Measurements from ENCODE around the gene MSGN1. TPM values are rescaled to one million over a fixed set of nuclear protein-coding genes. Genes with fewer than 3 reads are reported as not detected.

The MSGN1 gene
- total RNA-seq, 1 experiment from 2014 or later, result not detected

DNA sequence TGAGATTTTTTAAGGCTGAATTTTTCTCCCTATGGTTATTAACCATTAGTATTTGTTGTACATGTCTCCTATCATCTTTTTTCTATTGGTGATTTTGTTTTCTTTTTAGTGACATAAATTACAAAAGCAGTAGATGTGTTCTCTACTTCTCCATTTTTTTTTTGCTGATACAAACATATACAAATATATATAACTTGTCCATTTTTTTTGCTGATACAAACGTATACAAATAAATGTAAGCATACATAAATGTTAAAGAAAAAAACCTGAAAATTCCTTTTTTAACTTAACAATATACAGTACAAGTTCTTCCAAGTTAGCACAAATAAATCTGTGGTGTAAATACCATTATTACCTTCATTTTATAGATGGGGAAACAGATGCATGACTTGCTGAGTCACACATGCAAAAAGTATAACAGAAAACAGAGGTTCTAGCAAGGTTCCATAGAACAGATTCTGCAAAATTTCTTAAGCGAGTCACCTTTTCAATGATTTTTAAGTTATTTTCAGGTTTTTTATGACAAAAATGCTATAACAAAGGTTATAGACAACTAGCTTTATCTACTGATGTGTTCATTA is 2.1 kb downstream of the MSGN1 start (continued):
- TF ChIP-seq, protein P1, sequence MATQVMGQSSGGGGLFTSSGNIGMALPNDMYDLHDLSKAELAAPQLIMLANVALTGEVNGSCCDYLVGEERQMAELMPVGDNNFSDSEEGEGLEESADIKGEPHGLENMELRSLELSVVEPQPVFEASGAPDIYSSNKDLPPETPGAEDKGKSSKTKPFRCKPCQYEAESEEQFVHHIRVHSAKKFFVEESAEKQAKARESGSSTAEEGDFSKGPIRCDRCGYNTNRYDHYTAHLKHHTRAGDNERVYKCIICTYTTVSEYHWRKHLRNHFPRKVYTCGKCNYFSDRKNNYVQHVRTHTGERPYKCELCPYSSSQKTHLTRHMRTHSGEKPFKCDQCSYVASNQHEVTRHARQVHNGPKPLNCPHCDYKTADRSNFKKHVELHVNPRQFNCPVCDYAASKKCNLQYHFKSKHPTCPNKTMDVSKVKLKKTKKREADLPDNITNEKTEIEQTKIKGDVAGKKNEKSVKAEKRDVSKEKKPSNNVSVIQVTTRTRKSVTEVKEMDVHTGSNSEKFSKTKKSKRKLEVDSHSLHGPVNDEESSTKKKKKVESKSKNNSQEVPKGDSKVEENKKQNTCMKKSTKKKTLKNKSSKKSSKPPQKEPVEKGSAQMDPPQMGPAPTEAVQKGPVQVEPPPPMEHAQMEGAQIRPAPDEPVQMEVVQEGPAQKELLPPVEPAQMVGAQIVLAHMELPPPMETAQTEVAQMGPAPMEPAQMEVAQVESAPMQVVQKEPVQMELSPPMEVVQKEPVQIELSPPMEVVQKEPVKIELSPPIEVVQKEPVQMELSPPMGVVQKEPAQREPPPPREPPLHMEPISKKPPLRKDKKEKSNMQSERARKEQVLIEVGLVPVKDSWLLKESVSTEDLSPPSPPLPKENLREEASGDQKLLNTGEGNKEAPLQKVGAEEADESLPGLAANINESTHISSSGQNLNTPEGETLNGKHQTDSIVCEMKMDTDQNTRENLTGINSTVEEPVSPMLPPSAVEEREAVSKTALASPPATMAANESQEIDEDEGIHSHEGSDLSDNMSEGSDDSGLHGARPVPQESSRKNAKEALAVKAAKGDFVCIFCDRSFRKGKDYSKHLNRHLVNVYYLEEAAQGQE (IDR thresholded peaks at IDR 0.05; ENCODE audit: low read depth), result no peak
- TF ChIP-seq POLR2AphosphoS5 (IDR thresholded peaks at IDR 0.05; ENCODE audit: low read depth, low read length), result no peak
- TF ChIP-seq RAD21 (IDR thresholded peaks at IDR 0.05; ENCODE audit: low read depth), result no peak
- no peak for TF ChIP-seq SRF (IDR thresholded peaks at IDR 0.05; ENCODE audit: low read depth)
- TF ChIP-seq ZNF274 (IDR thresholded peaks at IDR 0.05; ENCODE audit: low read depth, low read length), result no peak

DNA sequence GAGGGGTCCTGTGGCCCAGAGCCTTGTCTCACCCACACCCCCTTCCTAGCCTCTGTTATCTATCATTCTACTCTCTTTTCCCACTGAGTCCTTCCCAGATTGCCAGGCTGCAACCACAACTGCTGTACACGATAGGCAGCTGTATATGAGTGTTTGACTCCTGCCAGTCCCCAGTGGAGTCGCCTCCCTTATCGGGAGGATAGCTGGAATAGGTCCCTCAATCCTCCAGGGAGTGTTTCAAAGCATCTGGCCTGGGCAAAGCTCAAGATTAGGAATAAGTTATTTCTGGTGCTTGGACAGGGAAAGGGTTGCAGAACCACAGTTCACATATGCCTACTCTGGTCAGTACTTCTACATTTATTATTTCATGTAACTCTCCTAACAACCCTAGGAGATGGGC is 4.8 kb downstream of the MSGN1 start:
- ChIA-PET RAD21 (ENCODE audit: low non-redundant PET in 1 of 2, low total read pairs in 2 of 2, uncharacterized antibody in 2 of 2, unreplicated experiment in 2 of 2) (no interaction called here), CTCF (interaction anchor here (0.9 to 1.5 kb wide), 2 partner anchors 8 to 11 kb away, joined by 3 read pairs; no protein-coding TSS in a partner anchor), POLR2A (no interaction called here)
- H3K4me3 ChIP-seq (replicated peaks in 1 of 2; ENCODE audit: low read depth in 1 of 2, low read length in 2 of 2), result no peak overlapping the region
- no peaks in the 10 kb centered on the region for H3K79me2 ChIP-seq (ENCODE audit: insufficient read depth, low read length)
- 0 out of 2 replicates have a peak, but pooled peaks cover 4% of the 10 kb centered on the region for H3K27me3 ChIP-seq (ENCODE audit: insufficient read depth, low read length)
- H3K36me3 ChIP-seq (ENCODE audit: control insufficient read depth in 1 of 2, insufficient read depth in 2 of 2, low read length in 2 of 2), result no peaks in the 10 kb centered on the region
- H4K20me1 ChIP-seq (ENCODE audit: insufficient read depth), result no peaks in the 10 kb centered on the region
- intact Hi-C loops (cut with micrococcal nuclease), result no loop called here
- H3K4me1 ChIP-seq (ENCODE audit: control insufficient read depth in 1 of 2, insufficient read depth in 2 of 2, low read length in 2 of 2), result no peaks in the 10 kb centered on the region
- H3K27ac ChIP-seq (ENCODE audit: low read depth, low read length), result no peak overlapping the region
- H3K9me3 ChIP-seq (ENCODE audit: control insufficient read depth in 1 of 2, insufficient read depth in 1 of 2, low read depth in 1 of 2, low read length in 2 of 2), result no peaks in the 10 kb centered on the region
- H3K4me2 ChIP-seq (ENCODE audit: low read length), result no peak overlapping the region
- TF ChIP-seq EGR1 (IDR thresholded peaks at IDR 0.05; ENCODE audit: low read depth) (no peak), SIN3A (IDR thresholded peaks at IDR 0.05; ENCODE audit: low read depth) (no peak), EZH2phosphoT487 (IDR thresholded peaks at IDR 0.05; ENCODE audit: borderline replicate concordance) (no peak), CEBPB (IDR thresholded peaks at IDR 0.05; ENCODE audit: low read depth) (no peak), ELF1 (IDR thresholded peaks at IDR 0.05; ENCODE audit: borderline replicate concordance, low read depth) (no peak), FOSL1 (IDR thresholded peaks at IDR 0.05; ENCODE audit: low read depth) (no peak), POLR2AphosphoS5 (IDR thresholded peaks at IDR 0.05; ENCODE audit: low read depth, low read length) (no peak)
- TF ChIP-seq, protein P2, sequence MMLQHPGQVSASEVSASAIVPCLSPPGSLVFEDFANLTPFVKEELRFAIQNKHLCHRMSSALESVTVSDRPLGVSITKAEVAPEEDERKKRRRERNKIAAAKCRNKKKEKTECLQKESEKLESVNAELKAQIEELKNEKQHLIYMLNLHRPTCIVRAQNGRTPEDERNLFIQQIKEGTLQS (IDR thresholded peaks at IDR 0.05), result no peak
- no peak overlapping the region for H2AFZ ChIP-seq (ENCODE audit: low read depth, low read length, poor library complexity, severe bottlenecking)
- no peak overlapping the region for H3K9ac ChIP-seq (ENCODE audit: low read length)
- DNase-seq (ENCODE audit: low read depth, low spot score), result no peak
- H3K9me2 ChIP-seq (ENCODE audit: insufficient read depth), result no peaks in the 10 kb centered on the region
- no peak for ATAC-seq
- BruUV-seq (replicated peaks), result no TSS peak

Measured in HCT116 (cell line).